Activated effector memory CD4-positive, alpha-beta T cell treated with anti-CD3 and anti-CD28 coated beads, Interleukin-2, amount 50 U/mL, for 16 hours (primary cell): ENCODE data around the gene AKAP12.
"Not testable (repeated sequence)": the region's sequence is repeated elsewhere in the genome, so short reads cannot be mapped to it uniquely, and the experiment has no call there.

Experiments used
- DNase-seq: peaks from one replicate; pipeline ENCODE4 v3.0.0-alpha.2; 2020

Gene AKAP12

DNA sequence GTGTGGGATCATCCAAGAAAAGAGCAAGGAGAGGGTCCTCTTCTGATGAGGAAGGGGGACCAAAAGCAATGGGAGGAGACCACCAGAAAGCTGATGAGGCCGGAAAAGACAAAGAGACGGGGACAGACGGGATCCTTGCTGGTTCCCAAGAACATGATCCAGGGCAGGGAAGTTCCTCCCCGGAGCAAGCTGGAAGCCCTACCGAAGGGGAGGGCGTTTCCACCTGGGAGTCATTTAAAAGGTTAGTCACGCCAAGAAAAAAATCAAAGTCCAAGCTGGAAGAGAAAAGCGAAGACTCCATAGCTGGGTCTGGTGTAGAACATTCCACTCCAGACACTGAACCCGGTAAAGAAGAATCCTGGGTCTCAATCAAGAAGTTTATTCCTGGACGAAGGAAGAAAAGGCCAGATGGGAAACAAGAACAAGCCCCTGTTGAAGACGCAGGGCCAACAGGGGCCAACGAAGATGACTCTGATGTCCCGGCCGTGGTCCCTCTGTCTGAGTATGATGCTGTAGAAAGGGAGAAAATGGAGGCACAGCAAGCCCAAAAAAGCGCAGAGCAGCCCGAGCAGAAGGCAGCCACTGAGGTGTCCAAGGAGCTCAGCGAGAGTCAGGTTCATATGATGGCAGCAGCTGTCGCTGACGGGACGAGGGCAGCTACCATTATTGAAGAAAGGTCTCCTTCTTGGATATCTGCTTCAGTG, 110.8 kb downstream of the AKAP12 start:
- no peak for DNase-seq

DNA sequence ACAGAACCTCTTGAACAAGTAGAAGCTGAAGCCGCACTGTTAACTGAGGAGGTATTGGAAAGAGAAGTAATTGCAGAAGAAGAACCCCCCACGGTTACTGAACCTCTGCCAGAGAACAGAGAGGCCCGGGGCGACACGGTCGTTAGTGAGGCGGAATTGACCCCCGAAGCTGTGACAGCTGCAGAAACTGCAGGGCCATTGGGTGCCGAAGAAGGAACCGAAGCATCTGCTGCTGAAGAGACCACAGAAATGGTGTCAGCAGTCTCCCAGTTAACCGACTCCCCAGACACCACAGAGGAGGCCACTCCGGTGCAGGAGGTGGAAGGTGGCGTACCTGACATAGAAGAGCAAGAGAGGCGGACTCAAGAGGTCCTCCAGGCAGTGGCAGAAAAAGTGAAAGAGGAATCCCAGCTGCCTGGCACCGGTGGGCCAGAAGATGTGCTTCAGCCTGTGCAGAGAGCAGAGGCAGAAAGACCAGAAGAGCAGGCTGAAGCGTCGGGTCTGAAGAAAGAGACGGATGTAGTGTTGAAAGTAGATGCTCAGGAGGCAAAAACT, 111.5 kb downstream of the AKAP12 start:
- DNase-seq: no peak

- no peak for DNase-seq
Observed at GRCh38 chr6:151351731-151352130, 112.0 kb downstream of the AKAP12 start.

GRCh38 chr6:151352410-151353396, 112.9 kb downstream of the AKAP12 start:
- no peak for DNase-seq

DNA sequence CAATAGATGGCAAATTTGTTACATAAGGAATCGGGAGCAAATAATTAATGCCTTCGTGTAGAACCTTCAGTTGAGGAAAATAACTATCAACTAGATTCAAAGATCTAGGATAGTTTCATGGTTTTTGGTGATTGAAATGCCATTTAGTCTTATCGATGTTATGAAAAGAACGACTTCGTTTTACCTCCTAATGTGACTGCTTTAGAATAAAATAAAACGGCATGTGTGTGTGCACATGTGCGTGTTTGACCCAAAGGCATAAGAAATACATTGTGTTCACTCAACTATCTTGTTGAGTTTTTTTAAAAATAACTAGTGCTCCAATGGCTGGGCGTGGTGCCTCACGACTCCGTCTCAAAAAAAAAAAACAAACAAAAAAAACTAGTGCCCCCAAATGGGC, 114.0 kb downstream of the AKAP12 start:
- no peak for DNase-seq

DNA sequence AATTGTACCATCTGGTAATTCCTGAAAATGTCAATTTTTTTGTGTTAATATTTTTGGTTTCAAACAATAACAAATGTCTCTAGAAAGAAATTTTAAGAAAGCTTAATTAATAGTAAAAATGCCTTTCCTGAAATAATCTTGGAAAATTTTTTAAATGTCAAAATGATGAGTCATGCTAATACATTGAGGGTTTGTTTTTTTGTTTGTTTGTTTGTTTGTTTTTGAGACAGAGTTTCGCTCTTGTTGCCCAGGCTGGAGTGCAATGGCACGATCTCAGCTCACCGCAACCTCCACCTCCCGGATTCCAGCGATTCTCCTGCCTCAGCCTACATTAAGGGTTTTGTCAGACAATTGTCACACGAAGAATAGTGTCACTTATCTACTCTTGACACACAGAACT, 117.2 kb downstream of the AKAP12 start:
- not testable (repeated sequence) for DNase-seq

DNA sequence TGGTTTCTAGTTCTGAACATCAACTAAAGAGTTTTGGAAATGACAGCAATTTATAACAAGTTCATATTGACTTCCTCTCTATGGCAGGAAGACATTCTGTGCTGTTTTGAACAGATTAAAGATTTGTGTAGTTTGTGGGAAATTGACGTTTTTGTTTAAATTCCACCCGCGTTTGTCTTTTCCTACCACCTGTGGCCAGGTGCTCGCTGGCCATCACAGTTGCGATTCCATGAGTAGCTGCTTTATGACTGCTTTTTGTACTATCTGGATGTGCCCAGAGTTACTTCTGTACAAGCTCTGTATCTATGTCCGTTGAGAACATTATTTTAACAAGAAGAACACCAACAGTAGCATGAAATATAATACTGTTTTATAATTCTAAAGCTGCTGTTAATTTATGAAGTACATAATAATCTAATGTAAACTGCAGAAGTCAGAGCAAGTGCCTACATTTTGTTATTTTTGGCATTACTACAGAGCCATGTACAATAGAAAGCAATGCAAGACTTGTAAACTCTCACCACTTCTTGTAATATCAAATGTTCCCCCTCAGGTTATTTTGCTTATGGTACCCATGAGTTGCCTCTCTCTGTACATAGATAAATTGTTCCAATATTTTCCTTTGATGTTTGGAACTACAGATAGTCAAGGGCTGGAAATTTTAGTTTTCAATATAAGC, 118.1 kb downstream of the AKAP12 start:
- no peak for DNase-seq

DNA sequence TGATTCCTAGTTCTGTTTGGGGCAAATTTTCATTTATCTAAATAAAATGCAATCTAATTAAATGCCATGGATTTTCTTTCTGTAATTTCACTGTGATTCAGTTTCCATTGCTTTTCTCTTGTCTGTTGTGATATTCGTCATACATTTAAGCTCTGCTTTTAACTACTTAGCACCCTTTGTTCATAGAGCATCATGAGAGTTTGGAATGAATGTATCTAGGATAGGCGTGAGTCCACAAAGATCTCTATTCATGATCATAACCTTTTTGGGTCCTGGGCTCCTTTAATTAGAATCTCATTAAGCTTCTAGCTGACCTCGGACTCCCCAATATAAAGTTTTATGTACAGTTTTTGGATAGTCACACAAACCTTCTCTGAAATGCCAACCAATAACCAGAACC, 118.7 kb downstream of the AKAP12 start:
- DNase-seq: no peak

- no peak for DNase-seq
Observed at GRCh38 chr6:151359486-151359885, 119.7 kb downstream of the AKAP12 start.

GRCh38 chr6:151365233-151365632, 125.5 kb downstream of the AKAP12 start:
- DNase-seq: no peak

DNA sequence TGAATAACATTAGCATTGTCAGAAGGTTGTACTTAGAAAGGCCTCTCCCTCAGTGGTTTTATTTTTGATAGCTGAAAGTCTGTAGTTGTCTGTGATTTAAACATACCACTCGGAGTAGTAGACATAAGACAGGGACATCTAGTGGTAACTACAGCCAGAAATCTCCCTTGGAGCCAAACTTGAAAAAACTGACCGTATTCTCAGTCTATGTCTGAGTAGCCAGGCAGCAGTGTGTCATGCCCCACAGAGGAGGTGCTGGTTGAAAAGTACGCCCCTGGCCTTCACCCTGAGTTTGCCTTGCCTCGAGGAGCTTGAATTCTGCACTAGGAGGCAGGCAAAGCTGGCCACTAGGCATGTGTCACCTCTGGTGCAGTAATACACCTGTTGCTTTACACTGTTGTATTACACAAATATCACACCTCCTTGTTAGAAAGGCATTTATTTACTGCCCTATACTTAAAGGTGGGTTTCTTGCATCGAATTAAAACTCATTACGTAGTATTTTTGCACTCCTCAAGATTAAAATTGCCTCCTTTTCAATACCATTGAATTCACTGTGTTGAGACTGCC, 130.8 kb downstream of the AKAP12 start:
- DNase-seq: no peak

DNA sequence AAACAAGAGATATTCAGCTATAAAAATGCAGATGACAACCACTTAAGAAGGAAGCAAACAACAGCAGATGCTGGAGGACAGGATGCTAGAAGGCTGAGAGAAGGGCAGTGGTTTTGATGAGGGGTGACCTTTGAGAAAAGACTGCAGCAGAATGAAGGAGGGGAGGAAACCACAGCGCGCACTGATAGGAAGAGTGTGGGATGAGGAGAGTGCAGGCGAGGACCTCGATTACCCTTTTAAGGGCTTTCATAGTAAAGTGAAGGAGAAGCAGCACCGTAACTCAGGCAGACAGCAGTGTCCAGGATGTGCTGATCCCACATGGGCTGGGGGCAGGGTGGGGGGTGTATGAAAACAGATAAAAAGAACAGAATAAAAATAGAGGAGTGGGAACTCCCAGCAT, 132.4 kb downstream of the AKAP12 start:
- DNase-seq: no peak

- no peak for DNase-seq
Observed at GRCh38 chr6:151374036-151374683, 134.4 kb downstream of the AKAP12 start.

DNA sequence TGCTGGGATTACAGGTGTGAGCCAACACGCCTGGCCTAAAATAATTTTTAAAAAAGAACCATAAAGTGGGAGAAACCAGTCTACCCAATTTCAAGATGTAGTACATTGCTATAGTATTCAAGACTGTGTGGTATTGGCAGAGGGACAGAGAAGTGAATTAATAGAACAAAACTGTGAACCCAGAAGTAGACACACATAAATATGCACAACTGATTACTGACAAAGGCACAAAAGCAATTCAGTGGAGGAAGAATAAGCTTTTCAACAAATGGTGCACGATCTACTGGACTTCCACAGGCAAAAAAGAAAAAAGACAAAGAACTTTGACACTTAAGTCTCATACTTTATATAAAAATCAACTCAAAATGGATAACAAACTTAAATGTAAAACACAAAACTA, 136.1 kb downstream of the AKAP12 start:
- no peak for DNase-seq

GRCh38 chr6:151376440-151376839, 136.7 kb downstream of the AKAP12 start:
- DNase-seq: no peak

DNA sequence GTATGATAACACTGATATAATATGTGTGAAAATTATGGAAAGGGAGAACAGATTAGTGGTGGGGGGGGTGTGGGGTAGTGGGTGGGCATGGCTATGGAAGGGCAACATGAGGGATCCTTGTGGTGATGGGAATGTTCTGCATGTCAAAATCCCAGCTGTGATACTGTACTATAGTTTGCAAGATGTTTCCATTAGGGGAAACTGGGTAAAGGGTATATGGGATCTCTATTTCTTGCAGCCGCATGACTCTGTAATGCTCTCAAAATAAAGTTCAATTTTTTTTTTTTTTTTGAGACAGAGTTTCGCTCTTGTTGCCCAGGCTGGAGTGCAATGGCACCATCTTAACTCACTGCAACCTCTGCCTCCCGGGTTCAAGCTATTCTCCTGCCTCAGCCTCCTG, 137.3 kb downstream of the AKAP12 start:
- no peak for DNase-seq

DNA sequence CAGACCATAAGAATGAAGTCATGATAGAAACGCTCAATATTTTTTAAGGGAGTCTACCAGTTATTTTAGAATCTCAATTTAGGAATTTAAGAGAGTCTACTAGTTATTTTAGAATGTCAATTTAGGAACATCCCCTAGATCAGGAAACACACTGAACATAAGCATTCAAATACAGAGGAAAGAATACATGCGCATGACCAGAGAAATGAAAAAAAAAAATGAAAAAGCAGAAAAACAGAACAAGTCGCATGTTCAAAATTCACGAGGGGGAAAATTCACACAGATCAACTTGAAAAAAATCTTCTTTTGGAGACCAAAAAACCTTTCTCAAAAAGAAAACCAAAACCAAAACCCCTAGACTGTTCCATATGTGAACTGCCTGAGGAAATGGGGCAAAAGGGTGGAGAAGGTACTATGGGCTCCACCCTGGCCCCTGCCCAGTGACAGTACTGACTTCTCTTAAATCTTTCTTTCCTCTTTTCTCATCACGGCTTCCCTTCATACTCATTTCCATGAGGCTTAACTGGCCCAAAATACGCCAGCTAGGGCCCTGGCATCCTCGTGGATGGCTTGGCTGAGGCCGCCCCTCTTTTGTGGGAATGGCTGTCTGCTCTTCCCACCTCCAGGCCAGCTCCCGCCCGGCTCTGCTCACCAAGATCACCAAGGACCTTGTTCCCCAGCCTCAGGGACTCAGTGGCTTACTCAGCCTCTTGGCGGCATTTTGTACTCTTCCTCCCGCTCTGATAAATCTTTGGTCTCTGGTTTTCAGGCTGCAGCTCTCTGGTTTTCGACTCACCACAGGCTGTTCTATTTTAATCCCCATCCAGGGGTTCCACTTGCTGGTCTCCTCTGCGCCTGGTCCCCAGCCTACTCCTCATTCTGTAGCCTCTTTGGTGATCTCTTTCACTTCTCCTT, 140.4 kb downstream of the AKAP12 start:
- DNase-seq: no peak

DNA sequence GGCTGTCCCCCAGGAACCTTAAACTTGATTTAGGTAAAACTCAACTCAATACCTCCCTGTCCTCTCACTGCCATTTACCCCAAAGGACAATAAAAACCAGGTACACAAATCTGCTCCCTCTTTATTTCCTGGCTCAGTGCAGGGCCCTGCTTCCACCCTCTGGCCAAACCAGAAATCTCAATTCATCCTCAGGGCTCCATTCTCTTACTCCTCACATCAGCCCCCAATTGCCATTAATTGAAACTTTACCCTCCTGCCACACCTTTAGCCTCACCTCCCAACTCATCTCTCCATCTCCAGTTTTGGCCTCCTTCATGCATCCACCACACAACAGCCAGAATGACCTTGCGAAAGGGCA, 141.1 kb downstream of the AKAP12 start:
- no peak for DNase-seq

DNA sequence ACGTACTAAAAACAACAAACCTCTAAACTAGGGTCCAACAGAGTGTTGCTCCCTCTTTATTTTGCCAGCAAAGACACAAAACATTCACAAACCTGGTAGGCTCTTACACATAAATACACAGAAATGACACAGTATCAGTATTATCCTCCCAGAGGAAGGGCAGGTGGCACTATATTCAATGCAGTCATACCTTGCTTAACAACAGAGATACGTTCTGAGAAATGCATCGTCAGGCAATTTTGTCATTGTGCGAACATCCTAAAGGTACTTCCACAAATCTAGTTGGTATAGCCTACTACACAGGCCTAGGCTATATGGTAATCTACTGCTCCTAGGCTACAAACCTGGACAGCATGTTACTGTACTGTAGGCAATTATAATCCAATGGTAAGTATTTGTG, 142.0 kb downstream of the AKAP12 start:
- DNase-seq: no peak

DNA sequence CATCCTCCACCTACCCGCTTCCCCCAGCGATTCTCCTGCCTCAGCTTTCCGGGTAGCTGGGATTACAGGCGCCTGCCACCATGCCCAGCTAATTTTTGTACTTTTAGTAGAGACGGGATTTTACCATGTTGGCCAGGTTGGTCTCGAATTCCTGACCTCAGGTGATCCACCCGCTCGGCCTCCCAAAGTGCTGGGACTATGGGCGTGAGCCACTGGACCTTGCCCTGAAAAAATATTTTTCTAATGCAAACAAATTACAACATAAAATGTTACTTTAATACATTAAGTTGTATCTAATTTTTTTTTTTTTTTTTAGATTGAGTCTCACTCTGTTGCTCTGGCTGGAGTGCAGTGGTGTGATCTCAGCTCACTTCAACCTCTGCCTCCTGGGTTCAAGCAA, 142.9 kb downstream of the AKAP12 start:
- DNase-seq: not testable (repeated sequence)

- DNase-seq: no peak
Observed at GRCh38 chr6:151384151-151384550, 144.4 kb downstream of the AKAP12 start.
